GM12873 (cell line): ENCODE results near the gene ADCY3.

Source experiments
- TF ChIP-seq, protein P1 (sequence below): IDR thresholded peaks from 2 replicates; pipeline ENCODE4 v1.5.1; 2012; ENCODE audit warnings: low read depth, mild to moderate bottlenecking, moderate library complexity, low read length, control low read depth; ENCODE audit not compliant: insufficient read depth; ENCODE audit errors: missing control alignments

Gene ADCY3

DNA sequence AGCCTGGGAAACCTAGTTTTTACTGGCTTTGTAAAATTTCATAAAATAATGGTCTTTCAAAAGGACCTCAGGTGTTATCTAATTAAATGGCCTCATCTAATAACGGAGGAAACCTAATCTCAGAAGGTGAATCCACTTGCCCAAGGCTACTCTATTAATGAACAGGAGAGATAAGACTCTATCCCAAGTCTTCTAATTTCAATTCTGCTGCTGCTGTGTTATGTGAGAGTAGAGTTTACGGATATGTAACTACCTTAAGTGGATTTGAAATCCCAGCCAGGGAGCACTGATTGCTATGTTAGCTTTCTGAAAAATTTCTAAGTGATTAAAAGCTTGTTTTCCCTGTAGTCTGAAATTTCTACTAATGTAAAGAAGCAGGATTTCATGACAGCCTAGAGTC, 17.2 kb upstream of the ADCY3 start:
- TF ChIP-seq, protein P1, sequence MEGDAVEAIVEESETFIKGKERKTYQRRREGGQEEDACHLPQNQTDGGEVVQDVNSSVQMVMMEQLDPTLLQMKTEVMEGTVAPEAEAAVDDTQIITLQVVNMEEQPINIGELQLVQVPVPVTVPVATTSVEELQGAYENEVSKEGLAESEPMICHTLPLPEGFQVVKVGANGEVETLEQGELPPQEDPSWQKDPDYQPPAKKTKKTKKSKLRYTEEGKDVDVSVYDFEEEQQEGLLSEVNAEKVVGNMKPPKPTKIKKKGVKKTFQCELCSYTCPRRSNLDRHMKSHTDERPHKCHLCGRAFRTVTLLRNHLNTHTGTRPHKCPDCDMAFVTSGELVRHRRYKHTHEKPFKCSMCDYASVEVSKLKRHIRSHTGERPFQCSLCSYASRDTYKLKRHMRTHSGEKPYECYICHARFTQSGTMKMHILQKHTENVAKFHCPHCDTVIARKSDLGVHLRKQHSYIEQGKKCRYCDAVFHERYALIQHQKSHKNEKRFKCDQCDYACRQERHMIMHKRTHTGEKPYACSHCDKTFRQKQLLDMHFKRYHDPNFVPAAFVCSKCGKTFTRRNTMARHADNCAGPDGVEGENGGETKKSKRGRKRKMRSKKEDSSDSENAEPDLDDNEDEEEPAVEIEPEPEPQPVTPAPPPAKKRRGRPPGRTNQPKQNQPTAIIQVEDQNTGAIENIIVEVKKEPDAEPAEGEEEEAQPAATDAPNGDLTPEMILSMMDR: no peak

GRCh38 chr2:24935145-24935544, 15.1 kb upstream of the ADCY3 start:
- TF ChIP-seq, protein P1: no peak

DNA sequence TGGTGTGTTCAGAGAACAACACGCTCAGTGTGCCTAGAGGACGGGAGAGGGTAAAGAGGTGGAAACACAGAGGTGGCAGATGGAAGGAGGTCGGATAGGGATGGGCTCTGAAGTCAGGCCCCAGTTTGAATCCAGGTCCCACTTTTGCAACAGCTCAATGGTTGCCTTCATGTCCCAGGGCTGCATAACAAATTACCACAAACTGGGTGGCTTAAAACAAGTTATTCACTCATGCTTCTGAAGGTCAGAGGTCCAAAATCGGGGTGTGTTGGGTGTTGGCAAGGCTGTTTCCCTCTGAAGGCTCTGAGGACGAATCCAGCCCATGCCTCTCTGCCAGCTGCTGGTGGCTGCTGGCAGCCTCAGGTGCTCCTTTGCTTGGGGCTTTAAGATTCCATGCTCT, 12.7 kb upstream of the ADCY3 start:
- TF ChIP-seq, protein P1: no peak

GRCh38 chr2:24930768-24931167, 10.7 kb upstream of the ADCY3 start:
- TF ChIP-seq, protein P1: no peak

- TF ChIP-seq, protein P1: no peak
Measured at GRCh38 chr2:24929230-24929629, 9.2 kb upstream of the ADCY3 start.

- TF ChIP-seq, protein P1: no peak
Measured at GRCh38 chr2:24928036-24928435, 8.0 kb upstream of the ADCY3 start.

DNA sequence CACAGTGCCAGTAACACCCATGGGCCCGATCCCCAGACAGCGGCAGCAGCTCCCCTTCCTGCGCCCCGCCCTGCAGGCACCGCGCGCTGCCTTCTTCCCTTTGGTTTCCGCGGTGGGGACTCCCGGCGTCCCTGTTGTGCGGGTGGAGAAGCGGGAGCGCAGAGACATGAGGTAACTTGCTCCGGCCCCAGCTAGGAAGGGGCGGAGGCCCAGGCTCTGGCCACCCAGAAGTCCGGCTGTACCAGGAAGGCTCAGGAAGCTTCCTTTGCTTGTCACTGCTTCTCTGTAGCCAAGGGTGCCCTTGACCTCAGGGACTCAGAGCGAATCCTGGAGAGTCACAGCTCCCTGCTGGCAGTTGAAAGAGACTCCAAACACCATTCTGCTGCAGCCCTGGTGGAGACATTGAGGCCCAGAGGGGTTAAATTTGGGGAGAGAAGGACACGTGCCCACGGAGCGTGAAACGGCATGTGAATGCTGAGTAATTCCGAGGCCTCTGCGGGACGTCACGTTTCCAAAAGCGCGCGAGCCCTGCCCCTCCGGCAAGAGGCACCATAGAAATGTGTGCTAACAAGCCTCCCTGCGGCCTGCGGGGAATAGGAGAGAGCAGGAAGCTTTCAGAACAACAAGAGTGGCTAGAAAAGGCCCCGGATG, 6.7 kb upstream of the ADCY3 start:
- TF ChIP-seq, protein P1: no peak
